Caco-2 (cell line): ENCODE results near the gene SHOC2. TPM values are rescaled to one million over a fixed set of nuclear protein-coding genes. Genes with fewer than 3 reads are reported as not detected.

Source experiments
- BruUV-seq: library from RNA; stranded (reverse); fragments of 400-500 nt; replicated peaks from 2 replicates; lab custom pipeline; 2021; lab: Mats Ljungman, UMichigan
- CTCF ChIA-PET: fragments of 300-600 bp; sonication (Branson Sonifier 250); formaldehyde crosslinking; loops from one replicate; lab custom pipeline; 2022; ENCODE audit warnings: antibody characterized with exemption; lab: Charles Lee
- POLR2A ChIA-PET: fragments of 300-600 bp; sonication (Branson Sonifier 250); formaldehyde crosslinking; loops from one replicate; lab custom pipeline; 2022; ENCODE audit warnings: antibody characterized with exemption; lab: Charles Lee
- DNase-seq, 2 experiments: peaks; one replicate each; pipeline versions ENCODE4 v3.0.0 to v3.0.0-alpha.2; 2020 to 2022
- H3K27me3 ChIP-seq: replicated peaks from 2 replicates; pipeline ENCODE4 v1.6.0; 2011; ENCODE audit warnings: low read length; ENCODE audit not compliant: control insufficient read depth, insufficient read depth
- H3K36me3 ChIP-seq: 2 replicates; pipeline ENCODE4 v1.5.1; 2011; ENCODE audit warnings: low read length; ENCODE audit not compliant: control insufficient read depth, insufficient read depth
- H3K4me1 ChIP-seq: fragments of 250-450 bp; sonication (Bioruptor Pico); 2 replicates; pipeline ENCODE4 v1.5.1; 2020; ENCODE audit warnings: mild to moderate bottlenecking
- H3K4me3 ChIP-seq: 2 replicates; pipeline ENCODE4 v1.5.1; 2011; ENCODE audit warnings: low read depth, mild to moderate bottlenecking, control low read depth, low read length
- H3K9me3 ChIP-seq: fragments of 250-450 bp; sonication (Bioruptor Pico); 2 replicates; pipeline ENCODE4 v1.5.1; 2020; ENCODE audit warnings: mild to moderate bottlenecking, moderate library complexity
- H3K27ac Mint-ChIP-seq: one replicate; pipeline ENCODE4 v1.8.0; 2022; ENCODE audit warnings: mixed read lengths; ENCODE audit not compliant: unreplicated experiment
- H3K27me3 Mint-ChIP-seq: one replicate; pipeline ENCODE4 v1.8.0; 2022; ENCODE audit warnings: mixed read lengths; ENCODE audit not compliant: insufficient read depth, unreplicated experiment
- H3K36me3 Mint-ChIP-seq: one replicate; pipeline ENCODE4 v1.8.0; 2022; ENCODE audit warnings: mild to moderate bottlenecking, mixed read lengths; ENCODE audit not compliant: insufficient read depth, unreplicated experiment
- H3K4me1 Mint-ChIP-seq: one replicate; pipeline ENCODE4 v1.8.0; 2022; ENCODE audit warnings: low read depth, mixed read lengths; ENCODE audit not compliant: unreplicated experiment
- H3K4me3 Mint-ChIP-seq: one replicate; pipeline ENCODE4 v1.8.0; 2022; ENCODE audit warnings: mild to moderate bottlenecking, moderate library complexity, mixed read lengths; ENCODE audit not compliant: unreplicated experiment
- H3K9me3 Mint-ChIP-seq: one replicate; pipeline ENCODE4 v1.8.0; 2022; ENCODE audit warnings: mixed read lengths; ENCODE audit not compliant: unreplicated experiment
- CTCF ChIP-seq, 2 experiments: fragments of 200-600 bp in 1 of 2; IDR thresholded peaks; 1 replicate in 1 of 2; 2 replicates in 1 of 2; pipeline versions ENCODE4 v1.5.1 to v1.8.0; 2011 to 2022; ENCODE audit warnings: antibody characterized with exemption in 1 of 2, control low read depth in 1 of 2, inconsistent platforms in 1 of 2, low read depth in 1 of 2, low read length in 1 of 2, mild to moderate bottlenecking in 1 of 2, moderate library complexity in 1 of 2; ENCODE audit not compliant: insufficient read depth in 1 of 2, severe bottlenecking in 1 of 2, unreplicated experiment in 1 of 2
- intact Hi-C: fragments of 100-400 bp; cut with micrococcal nuclease; formaldehyde crosslinking; loops from one replicate; pipeline ENCODE4 v1.10.0; 2022; ENCODE audit not compliant: unreplicated experiment
- total RNA-seq: library from RNA; stranded (reverse); gene quantifications from 2 replicates; pipeline ENCODE4 v1.2.3, GENCODE V29; 2022

Gene SHOC2
- total RNA-seq, 1 experiment from 2014 or later: 38.5 TPM

- Histone ChIP-seq H3K36me3 (no peaks in the 10 kb centered on the region), H3K4me3 (peak overlapping the region; percentile 72), H3K4me1 (peaks cover 10% of the 10 kb centered on the region; the same call in 1 of the 2 replicates), H3K27me3 (no peaks in the 10 kb centered on the region), H3K9me3 (no peaks in the 10 kb centered on the region)
- H3K27ac Mint-ChIP-seq: peak overlapping the region; percentile 93
- intact Hi-C loops: loop anchor here (1.0 to 5.0 kb wide), 4 partner anchors 14 to 126 kb away; no protein-coding TSS in a partner anchor
- peak overlapping the region; percentile 85 for H3K4me3 Mint-ChIP-seq
- peaks cover 12% of the 10 kb centered on the region for H3K4me1 Mint-ChIP-seq
- TSS peak; percentile 49 for BruUV-seq
- no peak for TF ChIP-seq CTCF (IDR thresholded peaks at IDR 0.05; ENCODE audit: insufficient read depth in 1 of 2, low read depth in 1 of 2, low read length in 1 of 2, severe bottlenecking in 1 of 2, unreplicated experiment in 1 of 2)
- H3K36me3 Mint-ChIP-seq: peaks cover 15% of the 10 kb centered on the region
- H3K27me3 Mint-ChIP-seq: no peaks in the 10 kb centered on the region
- ChIA-PET CTCF (interaction anchor here (0.7 to 1.6 kb wide), 9 partner anchors 15 to 186 kb away, joined by 3 to 8 read pairs (median 3); no protein-coding TSS in a partner anchor), POLR2A (interaction anchor here (0.7 to 1.3 kb wide), 4 partner anchors 16 to 45 kb away, joined by 3 to 7 read pairs (median 4); no protein-coding TSS in a partner anchor)
- DNase-seq: no peak
- no peaks in the 10 kb centered on the region for H3K9me3 Mint-ChIP-seq
Measured at GRCh38 chr10:110872984-110873923, 46.1 kb upstream of the SHOC2 start.

- peaks cover 15% of the 10 kb centered on the region for H3K36me3 Mint-ChIP-seq
- DNase-seq: no peak
- no peaks in the 10 kb centered on the region for H3K9me3 ChIP-seq
- H3K4me1 ChIP-seq: peaks cover 10% of the 10 kb centered on the region; the same call in 1 of the 2 replicates
- no peak for TF ChIP-seq CTCF (IDR thresholded peaks at IDR 0.05; ENCODE audit: insufficient read depth in 1 of 2, low read depth in 1 of 2, low read length in 1 of 2, severe bottlenecking in 1 of 2, unreplicated experiment in 1 of 2)
- H3K4me1 Mint-ChIP-seq: peaks cover 12% of the 10 kb centered on the region
- H3K27me3 ChIP-seq: no peaks in the 10 kb centered on the region
- H3K4me3 Mint-ChIP-seq: peak overlapping the region; percentile 85
- BruUV-seq: no TSS peak
- intact Hi-C loops: loop anchor here (2.0 to 5.0 kb wide), 3 partner anchors 13 to 127 kb away; no protein-coding TSS in a partner anchor
- ChIA-PET POLR2A (no interaction called here), CTCF (interaction anchor here (1.6 kb wide), 1 partner anchor 16 kb away, joined by 8 read pairs; no protein-coding TSS in a partner anchor)
- H3K27me3 Mint-ChIP-seq: no peaks in the 10 kb centered on the region
- H3K4me3 ChIP-seq: peak overlapping the region; percentile 72
- H3K27ac Mint-ChIP-seq: no peak overlapping the region
- H3K9me3 Mint-ChIP-seq: no peaks in the 10 kb centered on the region
- H3K36me3 ChIP-seq: no peaks in the 10 kb centered on the region
Measured at GRCh38 chr10:110873951-110874350, 45.5 kb upstream of the SHOC2 start.

GRCh38 chr10:110876000-110876399 is 43.4 kb upstream of the SHOC2 start:
- CTCF ChIA-PET: no interaction called here
- no peak overlapping the region for H3K4me3 Mint-ChIP-seq

More at GRCh38 chr10:110876000-110876399, 43.4 kb upstream of the SHOC2 start:
- no peak for TF ChIP-seq CTCF (IDR thresholded peaks at IDR 0.05; ENCODE audit: insufficient read depth in 1 of 2, low read depth in 1 of 2, low read length in 1 of 2, severe bottlenecking in 1 of 2, unreplicated experiment in 1 of 2)
- intact Hi-C loops: no loop called here
- Mint-ChIP-seq H3K9me3 (no peaks in the 10 kb centered on the region), H3K27ac (no peak overlapping the region), H3K27me3 (no peaks in the 10 kb centered on the region), H3K4me1 (peaks cover 11% of the 10 kb centered on the region), H3K36me3 (peaks cover 15% of the 10 kb centered on the region)
- Histone ChIP-seq H3K9me3 (no peaks in the 10 kb centered on the region), H3K4me3 (no peak overlapping the region), H3K4me1 (peaks cover 9% of the 10 kb centered on the region; the same call in 1 of the 2 replicates), H3K36me3 (no peaks in the 10 kb centered on the region; the same call in 1 of the 2 replicates), H3K27me3 (no peaks in the 10 kb centered on the region)
- BruUV-seq: no TSS peak
- DNase-seq: no peak
- POLR2A ChIA-PET: no interaction called here
